T-helper 1 cell (primary cell): Measurements from ENCODE around the gene PPIL4.
"Not testable (repeated sequence)": the region's sequence is repeated elsewhere in the genome, so short reads cannot be mapped to it uniquely, and the experiment has no call there.

Experiments used
- DNase-seq, 5 donors: peaks; one replicate each; pipeline ENCODE4 v3.0.0-alpha.2; 2012 to 2020

Gene PPIL4

DNA sequence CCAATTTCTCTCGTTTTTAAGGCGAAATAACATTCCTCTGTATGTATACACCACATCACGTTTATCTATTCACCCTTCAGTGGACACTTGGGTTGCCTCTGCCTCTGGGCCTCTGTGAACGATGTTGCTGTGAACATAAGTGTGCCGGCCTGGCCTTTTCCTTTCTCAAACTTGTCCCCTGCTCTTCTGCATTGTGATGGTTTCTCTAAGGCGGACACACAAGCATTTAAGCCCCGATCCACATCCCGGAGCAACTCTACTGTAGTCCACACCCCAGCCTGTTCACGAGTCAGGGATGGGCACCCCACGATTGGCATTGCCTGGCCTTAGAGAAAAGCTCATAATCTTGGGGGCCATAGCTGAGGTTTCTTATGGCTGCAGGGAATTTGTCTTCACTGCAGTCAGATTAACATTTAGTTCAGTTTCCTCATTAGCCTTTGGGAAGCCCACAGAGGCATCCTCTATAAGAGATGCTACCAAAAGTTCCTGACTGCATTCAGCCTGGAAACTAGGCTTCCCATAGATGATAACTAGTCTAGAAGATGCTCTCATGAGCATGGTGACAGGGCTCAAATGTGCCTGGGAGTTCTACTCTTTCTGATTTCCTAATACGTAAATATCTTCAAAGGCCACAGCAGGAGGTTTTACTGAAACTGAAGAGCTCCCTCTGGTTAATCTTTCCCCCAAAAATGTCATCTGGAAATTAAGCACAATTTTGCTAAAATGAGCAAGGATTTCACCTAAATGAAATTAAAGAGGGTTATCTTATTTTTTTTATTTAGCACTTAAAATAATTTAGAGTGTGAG, 61.8 kb downstream of the PPIL4 start:
- no peak for DNase-seq

DNA sequence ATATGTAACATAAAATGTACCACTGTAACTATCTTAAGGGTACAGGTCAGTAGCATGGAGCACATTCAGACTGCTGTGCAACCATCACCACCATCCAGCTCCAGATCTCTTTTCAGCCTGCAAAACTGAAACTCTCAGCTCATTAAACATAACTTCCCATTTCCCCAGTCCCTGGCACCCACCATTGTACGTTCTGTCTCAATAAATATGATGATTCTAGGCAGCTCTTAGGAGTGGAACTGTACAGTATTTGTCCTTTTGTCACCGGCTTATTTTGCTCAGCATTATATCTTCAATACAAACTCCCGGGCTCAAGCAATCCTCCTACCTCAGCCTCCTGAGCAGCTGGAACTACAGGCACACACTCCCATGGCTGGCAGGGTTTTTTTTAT, 62.5 kb downstream of the PPIL4 start:
- no peak for DNase-seq

DNA sequence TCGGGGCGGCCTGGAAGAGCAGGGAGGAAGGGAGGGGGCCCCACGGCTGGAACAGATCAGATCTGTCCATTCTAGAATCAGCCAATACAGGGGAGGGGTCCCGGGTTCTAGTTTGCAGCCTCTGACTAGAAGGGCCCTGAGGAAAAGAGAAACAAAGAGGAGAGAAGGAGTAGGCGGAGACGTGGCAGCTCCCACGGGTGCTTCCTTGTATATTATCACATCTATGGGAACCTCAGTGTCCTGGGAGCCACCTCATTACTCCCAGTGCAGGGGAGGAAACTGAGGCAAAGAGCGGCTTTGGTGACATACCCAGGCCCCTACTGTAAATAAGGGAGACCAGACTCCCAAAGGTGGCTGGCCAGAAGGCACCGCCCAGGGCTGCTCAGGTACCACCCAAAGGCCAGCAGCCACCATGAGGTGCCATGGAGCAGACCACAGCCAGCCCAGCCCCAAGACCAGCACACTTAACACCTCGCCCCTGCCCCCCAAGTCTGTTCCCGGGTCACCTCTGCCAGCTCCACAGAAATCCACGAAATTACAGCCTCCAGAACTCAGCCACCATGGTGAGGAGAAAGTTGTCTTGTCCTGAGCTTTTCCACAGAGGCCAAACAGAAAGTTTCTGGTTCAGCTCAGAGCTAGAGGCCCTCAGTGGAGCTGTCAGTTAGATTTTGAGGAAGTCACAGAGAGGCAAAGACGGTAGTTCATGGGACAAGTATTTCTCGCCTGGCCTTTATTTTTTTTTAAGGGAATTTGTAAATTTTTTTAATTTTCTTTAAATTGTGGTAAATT, 63.1 kb downstream of the PPIL4 start:
- peak in 1 of 5 donors; percentile 46 for DNase-seq

DNA sequence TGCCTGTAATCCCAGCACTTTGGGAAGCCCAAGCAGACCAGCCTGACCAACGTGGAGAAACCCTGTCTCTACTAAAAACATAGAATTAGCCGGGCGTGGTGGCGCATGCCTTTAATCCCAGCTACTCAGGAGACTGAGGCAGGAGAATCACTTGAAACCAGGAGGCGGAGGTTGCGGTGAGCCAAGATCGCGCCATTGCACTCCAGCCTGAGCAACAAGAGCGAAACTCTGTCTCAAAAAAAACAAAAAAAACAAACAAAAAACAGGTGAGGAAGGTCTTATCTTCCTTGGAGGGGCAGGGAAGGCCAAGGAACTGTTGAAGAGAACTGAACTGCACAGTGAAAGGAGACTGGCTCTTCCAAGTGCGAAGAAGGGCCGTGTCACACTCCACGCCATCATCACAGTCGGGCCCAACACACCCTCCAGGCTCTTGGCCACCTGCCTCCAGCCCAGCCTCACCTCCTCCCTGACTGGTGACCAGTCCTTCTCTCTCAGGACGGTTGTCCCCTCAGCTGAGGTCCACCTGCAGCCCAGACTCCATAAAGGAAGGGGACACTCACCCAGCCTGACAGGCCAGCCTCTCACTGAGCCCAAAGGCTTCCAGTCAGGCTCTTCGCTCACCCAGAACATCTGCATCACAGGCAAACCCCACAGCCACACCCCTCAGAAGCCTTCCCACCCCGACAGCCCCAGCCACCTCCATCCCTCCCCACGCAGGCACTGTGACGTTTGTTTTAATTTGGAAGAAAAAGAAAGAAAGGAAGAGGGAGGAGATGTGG, 65.2 kb downstream of the PPIL4 start:
- DNase-seq = peak; percentile 34 to 60 (median 47)

DNA sequence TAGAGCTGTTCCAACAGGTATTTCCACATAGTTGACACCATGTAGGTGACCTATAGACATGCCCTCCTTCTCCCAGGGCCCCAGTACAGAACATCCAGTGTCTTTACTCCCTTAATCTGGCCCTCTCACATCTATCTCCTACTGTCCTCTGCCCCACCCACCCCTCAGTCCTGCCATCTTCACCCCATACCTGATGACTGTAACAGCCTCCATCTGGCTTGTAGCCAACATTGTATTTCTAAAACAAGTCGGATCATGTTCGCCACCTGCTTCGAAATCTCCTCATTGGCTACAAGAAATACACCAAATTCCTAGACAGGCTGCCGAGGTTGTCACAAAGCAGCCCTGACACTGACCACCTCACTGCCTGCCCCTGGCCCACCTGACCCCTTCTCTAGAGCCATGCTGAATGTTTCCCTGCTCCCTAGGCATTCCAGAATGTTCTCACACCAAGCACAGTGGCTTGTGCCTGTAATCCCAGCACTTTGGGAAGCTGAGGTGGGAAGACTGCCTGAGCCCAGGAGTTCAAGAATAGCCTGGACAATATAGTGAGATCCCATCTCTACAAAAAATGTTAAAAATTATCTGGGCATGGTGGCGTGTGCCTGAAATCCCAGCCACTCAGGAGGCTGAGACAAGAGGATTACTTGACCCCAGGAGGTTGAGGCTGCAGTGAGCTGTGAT, 67.1 kb downstream of the PPIL4 start:
- no peak for DNase-seq

DNA sequence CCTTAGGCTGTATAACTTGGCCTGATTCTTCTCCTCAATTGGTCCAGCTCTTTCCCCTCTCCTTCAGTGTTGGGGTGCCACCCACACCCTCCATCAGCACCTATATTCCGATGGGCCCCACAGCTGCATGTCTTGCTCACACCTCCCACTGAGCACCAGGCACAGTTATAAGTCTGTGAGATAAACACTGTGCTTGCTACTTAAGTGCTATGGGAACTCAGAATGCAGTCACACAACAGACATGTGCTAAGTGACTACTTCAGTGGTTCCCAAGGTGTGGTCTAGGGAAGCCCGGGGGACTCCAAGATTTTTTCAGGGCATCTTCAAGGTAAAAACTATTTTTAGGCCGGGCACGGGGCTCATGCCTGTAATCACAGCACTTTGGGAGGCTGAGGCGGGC, 68.3 kb downstream of the PPIL4 start:
- no peak for DNase-seq

DNA sequence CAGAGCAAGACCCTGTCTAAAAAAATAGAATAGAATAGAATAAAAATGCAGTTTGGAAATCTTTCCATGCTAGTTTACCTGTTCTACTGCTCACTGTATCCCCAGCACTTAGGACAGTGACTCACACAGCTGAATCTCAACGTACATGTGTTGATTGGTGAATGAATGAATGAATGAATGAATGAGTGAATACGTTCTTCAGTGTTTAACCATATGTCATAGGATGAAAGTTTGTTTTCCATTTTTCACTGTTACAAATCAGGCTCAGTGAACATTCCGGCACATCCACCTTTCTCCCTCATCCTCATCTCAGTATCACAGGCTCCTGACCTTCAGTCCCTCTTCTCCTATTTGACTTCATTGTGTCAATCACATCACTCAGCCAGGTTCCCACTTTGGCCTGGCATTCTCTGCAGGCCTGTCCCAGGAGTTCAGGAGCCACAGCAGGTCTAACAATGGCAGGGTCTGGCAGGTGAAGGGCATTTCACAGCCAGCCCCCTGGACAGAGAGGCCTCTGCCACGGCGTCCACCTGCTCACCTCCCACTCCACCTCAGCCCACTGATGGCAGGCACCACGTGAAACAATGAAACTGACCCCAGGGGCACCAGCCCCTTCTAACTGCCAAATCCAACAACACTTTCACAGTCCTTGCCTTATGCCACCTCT, 68.9 kb downstream of the PPIL4 start:
- DNase-seq = no peak

DNA sequence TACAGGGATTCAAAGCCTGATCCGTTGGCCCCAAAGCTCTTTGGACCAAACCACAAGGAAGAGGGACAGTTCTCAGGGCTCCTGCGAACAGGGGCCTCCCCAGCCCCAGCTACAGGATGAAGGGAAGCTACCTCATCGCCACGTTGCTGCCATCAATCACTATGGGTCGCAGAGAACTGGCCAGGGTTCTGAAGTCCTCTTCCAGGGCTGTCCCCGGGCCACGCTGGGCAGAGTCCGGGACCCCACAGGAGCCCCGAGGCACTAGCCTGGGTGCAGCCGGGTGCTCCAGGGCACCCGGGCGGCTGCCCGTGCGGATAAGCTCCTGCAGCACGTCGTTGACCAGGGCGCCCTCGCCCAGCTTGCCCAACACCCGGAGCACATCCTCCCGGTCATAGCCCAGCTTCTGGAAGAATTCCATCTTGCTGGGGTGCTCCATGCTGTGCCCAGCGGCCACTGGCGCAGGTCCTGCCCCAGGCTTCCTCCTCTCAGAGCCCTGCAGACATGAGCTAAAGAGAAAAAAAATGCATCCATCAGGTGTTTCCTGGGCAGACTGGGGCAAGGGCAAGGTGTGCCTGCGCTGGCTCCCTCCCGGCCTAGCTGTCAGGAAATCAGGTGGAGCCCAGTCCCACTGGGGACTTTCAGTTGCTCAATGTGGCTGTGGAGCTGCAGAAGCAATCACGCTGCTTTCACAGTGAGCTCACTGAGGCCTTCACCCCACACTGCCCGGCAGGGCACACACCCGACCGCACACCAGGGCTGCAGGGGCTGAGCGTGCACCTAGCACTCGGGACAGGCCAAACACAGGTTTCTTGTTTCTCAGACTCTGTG, 71.5 kb downstream of the PPIL4 start:
- no peak for DNase-seq

DNA sequence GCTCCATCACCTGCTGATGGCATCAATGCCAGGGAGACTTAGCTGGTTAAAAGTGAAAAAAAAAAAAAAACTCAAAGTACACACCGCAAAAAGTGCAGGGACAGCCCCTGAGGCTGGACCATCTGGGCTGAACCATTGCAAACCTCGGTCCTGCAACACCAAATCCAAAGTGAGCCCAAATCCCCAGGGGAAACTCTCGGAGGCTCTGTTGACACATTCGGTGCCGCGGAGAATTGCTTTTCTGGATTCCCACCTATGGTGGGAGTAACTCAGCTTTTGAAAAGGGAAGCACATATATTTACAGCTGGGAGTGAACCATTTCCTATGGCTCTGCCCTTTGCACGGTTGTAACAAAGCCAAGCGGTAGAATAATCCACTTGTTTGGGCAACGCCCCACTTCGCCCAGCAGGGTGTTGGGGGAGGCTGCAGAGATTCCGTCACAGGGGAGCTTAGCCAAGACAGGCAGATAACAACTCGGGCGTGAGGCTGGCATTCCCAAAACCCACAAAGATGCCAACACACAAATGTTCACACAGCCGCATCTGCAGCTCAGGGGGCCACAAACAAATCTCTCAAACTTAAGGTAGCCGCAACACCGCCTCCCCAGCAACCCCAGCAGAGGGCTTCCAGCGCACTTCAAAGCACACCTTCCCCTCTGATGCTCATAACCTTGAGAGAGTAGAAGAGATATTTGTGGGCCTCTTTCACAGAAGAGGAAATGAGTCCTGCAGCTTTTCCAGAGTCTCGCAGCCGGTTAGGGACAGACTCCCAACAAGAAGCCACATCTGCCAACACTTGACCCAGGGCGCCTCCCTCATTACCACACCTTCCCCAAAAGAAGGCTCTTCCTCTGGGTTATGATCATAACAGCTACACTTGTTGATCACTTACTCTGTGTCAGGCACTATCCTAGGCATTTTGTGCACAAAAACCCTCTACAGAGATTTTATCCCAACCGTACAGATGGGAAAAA, 72.5 kb downstream of the PPIL4 start:
- no peak for DNase-seq

DNA sequence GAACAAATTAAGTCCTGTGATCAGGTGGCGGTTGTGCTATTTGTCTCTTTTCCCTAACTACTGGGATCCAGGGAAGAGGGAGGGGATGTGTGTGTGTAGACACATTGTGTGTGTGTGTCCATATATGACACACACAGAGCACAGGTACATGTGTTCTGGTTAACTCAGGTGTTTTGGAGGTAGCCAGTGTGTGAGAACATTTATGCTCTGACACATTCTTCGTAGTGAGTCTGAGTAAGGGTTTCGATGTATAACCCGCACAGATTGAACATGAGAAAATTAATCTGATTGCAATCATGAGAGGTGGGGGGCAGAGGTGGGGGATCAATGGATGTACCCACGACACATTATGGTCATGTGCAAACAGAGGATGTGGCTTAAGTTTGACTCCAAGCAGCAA, 73.6 kb downstream of the PPIL4 start:
- DNase-seq = no peak

DNA sequence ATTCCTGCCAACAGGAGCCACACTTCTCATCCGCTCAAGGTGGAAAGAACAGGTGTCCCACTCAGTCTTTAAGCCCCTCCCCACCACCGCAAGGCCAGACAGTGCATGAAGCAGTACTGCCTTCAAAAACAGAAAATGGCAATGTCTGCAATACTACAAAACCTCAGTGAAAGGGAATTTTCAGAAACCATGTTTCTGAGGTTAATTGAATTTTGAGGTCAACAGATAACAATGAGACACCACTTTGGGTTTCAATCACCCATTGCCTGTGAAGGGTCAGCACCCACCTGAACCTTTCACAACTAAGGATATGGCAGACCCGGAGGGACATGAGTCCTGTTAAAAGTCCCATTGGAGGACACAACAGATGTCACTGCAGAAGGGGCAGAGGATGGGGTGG, 74.0 kb downstream of the PPIL4 start:
- DNase-seq = no peak

DNA sequence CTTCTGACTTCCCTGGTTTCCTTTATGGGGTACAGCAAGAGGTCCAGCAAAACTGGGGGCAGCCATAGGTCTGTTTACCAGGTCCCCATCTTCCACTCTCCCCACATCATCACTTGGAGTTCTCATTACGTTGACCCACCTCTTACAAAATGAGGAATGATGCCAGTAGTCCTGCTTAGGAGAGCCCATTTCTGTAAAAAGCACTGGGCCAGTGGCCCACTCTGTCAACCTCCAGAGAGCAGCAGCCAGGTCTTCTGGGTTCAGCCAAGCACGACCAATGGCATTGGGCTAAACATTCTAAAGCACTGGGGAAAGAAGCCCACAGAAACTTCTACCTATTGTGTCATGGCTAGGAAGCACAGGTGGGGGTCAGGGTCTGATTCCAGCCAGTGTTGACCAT, 74.9 kb downstream of the PPIL4 start:
- DNase-seq = no peak

DNA sequence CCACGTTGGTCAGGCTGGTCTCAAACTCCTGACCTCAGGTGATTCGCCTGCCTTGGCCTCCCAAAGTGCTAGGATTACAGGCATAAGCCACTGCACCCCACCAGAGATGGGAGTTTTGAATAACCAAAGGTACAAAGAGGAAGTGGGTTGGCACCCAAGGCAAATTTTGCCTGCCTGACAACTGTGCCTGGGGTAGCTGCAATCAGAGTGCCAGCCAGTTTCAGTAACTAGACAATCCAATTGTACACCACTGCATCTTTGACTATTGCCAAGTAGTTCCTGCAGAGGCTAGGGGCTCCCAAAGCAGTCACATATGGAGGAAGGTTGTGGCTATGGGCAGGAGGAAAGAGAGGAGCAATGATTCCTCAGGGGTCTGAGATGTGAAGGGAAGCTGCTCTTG, 77.7 kb downstream of the PPIL4 start:
- no peak for DNase-seq

DNA sequence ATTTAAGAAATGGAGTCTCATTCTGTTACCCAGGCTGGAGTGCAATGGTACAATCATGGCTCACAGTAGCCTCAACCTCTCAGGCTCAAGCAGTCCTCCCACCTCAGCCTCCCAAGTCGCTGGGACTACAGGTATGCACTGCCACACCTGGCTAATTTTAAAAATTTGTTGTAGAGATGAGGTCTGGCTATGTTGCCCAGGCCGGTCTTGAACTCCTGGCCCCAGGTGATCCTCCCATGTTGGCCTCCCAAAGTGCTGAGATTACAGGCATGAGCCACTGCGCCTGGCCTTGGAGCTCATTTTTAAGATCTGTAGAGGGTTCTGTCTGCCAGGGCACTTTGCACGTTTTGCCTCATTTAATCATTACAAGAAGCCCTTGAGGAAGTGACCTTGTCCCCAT, 78.6 kb downstream of the PPIL4 start:
- DNase-seq = no peak

DNA sequence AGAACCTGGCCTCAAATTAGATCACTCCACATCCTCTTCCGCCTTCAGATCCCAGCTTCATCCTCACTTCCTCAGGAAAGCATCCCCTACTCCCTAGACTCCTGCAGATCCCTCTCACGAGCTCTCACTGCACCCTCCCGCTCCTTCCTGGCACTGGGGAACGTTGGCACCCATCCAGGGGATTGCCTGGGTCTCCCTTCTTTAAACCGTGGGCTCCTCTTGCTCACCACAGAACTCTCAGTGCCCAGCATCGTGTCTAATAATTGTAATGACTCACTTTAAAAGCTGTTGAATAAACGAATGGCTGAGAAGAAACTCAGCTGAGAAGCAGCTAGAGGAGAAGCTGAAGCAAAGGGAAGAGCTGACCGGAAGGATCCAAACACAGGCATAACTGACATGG, 81.4 kb downstream of the PPIL4 start:
- DNase-seq = no peak

DNA sequence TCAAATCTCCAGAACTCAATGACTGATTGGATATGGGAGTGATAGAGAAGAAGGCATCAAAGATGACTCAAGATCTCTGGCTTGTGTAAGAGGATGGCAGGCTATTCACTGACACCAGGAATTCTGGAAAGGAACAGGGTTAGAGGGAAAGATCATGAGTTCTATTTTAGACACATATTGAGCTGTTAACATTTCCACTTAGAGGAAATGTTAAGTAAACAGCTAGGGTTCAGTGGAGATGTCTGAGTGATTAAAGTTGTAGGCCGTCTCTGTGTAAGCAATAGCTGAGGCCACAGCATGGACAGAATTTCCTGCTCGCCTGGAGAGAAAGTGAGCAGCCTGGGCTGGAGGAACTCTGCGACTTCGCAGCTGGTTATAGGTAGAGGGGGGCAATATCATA, 82.1 kb downstream of the PPIL4 start:
- no peak for DNase-seq

DNA sequence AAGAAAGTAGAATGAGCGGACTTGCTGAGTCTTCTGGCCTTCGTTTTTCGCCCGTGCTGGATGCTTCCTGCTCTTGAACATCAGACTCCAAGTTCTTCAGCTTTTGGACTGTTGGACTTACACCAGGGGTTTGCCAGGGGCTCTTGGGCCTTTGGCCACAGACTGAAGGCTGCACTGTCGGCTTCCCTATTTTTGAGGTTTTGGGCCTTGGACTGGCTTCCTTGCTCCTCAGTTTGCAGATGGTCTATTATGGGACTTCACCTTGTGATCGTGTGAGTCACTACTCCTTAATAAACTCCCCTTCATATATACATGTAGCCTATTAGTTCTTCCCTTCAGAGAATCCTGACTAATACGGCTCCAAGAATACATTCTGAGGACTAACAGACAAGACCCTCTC, 83.1 kb downstream of the PPIL4 start:
- DNase-seq = not testable (repeated sequence)

DNA sequence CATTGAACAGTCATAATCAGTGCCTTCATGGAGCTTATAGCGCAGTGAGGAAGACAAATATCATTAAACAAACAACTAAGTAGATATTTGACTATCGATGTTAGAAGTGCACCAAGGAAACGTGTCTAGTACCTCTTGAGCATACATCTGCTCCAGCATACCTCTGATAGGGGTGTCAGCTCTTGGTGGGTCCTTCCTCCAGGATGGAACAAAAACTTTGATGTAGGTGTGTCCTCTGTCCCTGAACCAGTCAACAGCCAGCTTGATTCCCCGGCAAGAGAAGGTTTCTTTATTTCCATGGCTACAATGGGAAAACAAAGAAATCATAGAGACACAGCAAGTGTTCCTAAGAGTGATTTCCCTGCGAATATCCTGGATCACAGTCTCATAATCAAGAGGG, 84.2 kb downstream of the PPIL4 start:
- no peak for DNase-seq

DNA sequence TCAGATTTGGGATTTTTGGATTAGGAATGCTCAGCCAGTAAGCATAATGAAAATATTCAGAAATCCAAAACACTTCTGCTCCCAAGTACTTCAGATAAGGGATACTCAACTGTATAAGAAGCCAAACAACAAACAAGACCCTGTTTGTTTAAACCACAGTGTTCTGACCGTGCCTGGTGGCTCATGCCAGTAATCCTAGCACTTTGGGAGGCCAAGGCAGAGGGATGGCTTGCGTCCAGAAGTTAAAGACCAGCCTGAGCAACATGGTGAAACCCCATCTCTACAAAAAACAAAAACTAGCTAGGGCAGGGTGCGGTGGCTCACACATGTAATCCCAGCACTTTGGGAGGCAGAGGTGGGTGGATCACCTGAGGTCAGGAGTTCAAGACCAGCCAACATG, 85.6 kb downstream of the PPIL4 start:
- not testable (repeated sequence) for DNase-seq

DNA sequence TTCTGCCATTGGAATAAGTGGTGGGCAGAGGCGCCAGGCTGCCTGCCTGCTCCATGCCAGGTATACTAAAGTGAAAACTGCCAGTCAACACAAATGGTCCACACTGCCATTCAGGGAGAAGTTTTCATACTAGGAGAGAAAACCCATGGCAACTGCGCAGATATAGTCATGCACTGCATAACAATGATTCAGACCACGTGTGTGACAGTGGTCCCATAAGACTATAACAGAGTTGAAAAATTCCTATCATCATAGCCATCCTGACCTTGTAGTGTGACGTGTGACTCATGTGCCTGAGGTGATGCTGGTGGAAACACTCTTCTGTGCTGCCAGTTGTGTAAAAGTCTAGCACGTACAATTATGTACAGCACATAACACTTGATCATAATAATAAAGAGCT, 86.1 kb downstream of the PPIL4 start:
- DNase-seq = no peak
